ENCODE data around the gene KDR.

Gene KDR

DNA sequence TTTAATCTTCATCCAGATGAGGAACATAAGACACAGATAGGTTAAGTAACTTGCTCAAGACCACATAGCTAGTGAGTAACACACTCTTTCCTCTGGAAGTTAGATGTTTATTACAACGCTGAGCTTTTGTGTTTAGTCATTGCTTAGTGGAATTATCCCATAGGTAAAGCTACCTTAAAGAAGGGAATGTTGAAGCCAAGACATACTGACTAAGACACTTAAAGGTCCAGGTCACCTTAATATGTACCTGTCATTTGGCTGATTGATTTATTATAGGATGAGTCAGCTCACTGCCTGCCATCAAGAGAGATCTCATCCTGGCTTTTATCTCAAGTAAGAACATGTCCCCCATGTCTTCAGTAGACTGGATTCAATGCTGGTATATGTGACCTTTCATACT is 53.4 kb downstream of the KDR start:
- H3F3A ChIP-seq (ENCODE audit: insufficient read depth) = no peaks in the 10 kb centered on the region
- no peaks in the 10 kb centered on the region for H3K9me2 ChIP-seq (replicated peaks; ENCODE audit: insufficient read depth, low read length)
- no peak overlapping the region for H3K27ac ChIP-seq (ENCODE audit: low read depth, low read length)
- no peaks in the 10 kb centered on the region for H3K9me3 ChIP-seq (ENCODE audit: insufficient read depth, low read length)
- no peak overlapping the region for H2AFZ ChIP-seq (ENCODE audit: low read depth, low read length, severe bottlenecking)
- H3K27me3 ChIP-seq (ENCODE audit: low read length) = no peaks in the 10 kb centered on the region
- H4K20me1 ChIP-seq (ENCODE audit: low read depth, low read length) = no peaks in the 10 kb centered on the region
- no peaks in the 10 kb centered on the region for H3K79me2 ChIP-seq (ENCODE audit: insufficient read depth, low read length)
- no peak overlapping the region for H3K4me2 ChIP-seq (ENCODE audit: low read depth, low read length, poor library complexity, severe bottlenecking)
- H3K36me3 ChIP-seq (ENCODE audit: low read length) = no peaks in the 10 kb centered on the region
- H3K4me3 ChIP-seq (ENCODE audit: insufficient read depth, low read length, poor library complexity, severe bottlenecking) = no peak overlapping the region
- no peak overlapping the region for H3K9ac ChIP-seq (ENCODE audit: low read length)
- TF ChIP-seq, protein P1, sequence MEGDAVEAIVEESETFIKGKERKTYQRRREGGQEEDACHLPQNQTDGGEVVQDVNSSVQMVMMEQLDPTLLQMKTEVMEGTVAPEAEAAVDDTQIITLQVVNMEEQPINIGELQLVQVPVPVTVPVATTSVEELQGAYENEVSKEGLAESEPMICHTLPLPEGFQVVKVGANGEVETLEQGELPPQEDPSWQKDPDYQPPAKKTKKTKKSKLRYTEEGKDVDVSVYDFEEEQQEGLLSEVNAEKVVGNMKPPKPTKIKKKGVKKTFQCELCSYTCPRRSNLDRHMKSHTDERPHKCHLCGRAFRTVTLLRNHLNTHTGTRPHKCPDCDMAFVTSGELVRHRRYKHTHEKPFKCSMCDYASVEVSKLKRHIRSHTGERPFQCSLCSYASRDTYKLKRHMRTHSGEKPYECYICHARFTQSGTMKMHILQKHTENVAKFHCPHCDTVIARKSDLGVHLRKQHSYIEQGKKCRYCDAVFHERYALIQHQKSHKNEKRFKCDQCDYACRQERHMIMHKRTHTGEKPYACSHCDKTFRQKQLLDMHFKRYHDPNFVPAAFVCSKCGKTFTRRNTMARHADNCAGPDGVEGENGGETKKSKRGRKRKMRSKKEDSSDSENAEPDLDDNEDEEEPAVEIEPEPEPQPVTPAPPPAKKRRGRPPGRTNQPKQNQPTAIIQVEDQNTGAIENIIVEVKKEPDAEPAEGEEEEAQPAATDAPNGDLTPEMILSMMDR (IDR thresholded peaks at IDR 0.05; ENCODE audit: insufficient read depth, low read length, poor library complexity, severe bottlenecking) = no peak
- no peak for TF ChIP-seq EZH2phosphoT487 (conservative IDR thresholded peaks at IDR 0.05; ENCODE audit: low read length)

DNA sequence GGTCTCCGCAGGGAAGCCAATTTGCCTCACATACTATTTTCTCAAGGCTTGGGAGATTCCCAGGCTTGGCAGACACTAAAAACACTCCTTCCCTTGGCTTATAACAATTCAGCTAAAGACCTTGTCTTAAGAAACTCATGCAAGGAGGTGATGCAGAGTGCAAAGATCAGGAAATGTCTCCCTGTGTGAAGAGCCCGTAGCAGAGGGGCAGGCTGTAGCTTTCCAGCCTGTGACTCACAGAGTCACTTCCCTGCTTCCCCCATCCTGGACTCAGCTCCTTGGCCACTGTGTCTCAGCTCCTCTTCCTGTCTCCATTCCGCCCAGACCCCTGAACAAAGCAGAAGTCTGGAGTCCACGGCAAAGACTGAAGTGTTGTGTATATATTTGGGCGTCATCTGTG is 56.1 kb downstream of the KDR start:
- Histone ChIP-seq H3K4me3 (ENCODE audit: insufficient read depth, low read length, poor library complexity, severe bottlenecking) (no peak overlapping the region), H3K4me2 (ENCODE audit: low read depth, low read length, poor library complexity, severe bottlenecking) (no peak overlapping the region), H3F3A (ENCODE audit: insufficient read depth) (no peaks in the 10 kb centered on the region), H2AFZ (ENCODE audit: low read depth, low read length, severe bottlenecking) (no peak overlapping the region), H3K27me3 (ENCODE audit: low read length) (no peaks in the 10 kb centered on the region), H3K9me3 (ENCODE audit: insufficient read depth, low read length) (no peaks in the 10 kb centered on the region), H4K20me1 (ENCODE audit: low read depth, low read length) (no peaks in the 10 kb centered on the region), H3K79me2 (ENCODE audit: insufficient read depth, low read length) (no peaks in the 10 kb centered on the region), H3K36me3 (ENCODE audit: low read length) (no peaks in the 10 kb centered on the region), H3K9ac (ENCODE audit: low read length) (no peak overlapping the region), H3K27ac (ENCODE audit: low read depth, low read length) (no peak overlapping the region), H3K9me2 (replicated peaks; ENCODE audit: insufficient read depth, low read length) (no peaks in the 10 kb centered on the region)
- TF ChIP-seq, protein P1 (IDR thresholded peaks at IDR 0.05; ENCODE audit: insufficient read depth, low read length, poor library complexity, severe bottlenecking) = no peak
- TF ChIP-seq EZH2phosphoT487 (conservative IDR thresholded peaks at IDR 0.05; ENCODE audit: low read length) = no peak

DNA sequence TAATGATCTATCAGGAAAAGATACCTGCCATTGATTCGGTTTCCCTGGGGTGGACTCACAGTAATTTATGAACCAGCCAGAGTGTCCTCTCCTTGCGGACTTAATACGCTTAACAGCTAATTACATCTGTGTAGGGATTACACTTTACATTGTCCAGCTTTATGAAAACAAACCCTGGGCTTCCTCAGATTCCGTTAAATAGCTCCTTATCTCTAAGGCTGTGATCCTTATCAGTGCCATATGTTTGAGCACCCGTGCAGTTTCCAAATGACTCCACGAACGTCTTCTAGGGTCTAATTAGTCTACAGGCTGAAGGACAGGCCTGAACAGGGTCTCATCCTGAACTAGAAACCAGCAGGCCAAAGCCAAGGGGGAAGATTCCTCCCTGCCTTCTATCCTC is 56.9 kb downstream of the KDR start:
- H3K36me3 ChIP-seq (ENCODE audit: low read length) = no peaks in the 10 kb centered on the region
- H3K79me2 ChIP-seq (ENCODE audit: insufficient read depth, low read length) = no peaks in the 10 kb centered on the region
- H4K20me1 ChIP-seq (ENCODE audit: low read depth, low read length) = no peaks in the 10 kb centered on the region
- H3K27me3 ChIP-seq (ENCODE audit: low read length) = no peaks in the 10 kb centered on the region
- no peak overlapping the region for H3K9ac ChIP-seq (ENCODE audit: low read length)
- no peak overlapping the region for H2AFZ ChIP-seq (ENCODE audit: low read depth, low read length, severe bottlenecking)
- no peak overlapping the region for H3K27ac ChIP-seq (ENCODE audit: low read depth, low read length)
- H3K4me2 ChIP-seq (ENCODE audit: low read depth, low read length, poor library complexity, severe bottlenecking) = no peak overlapping the region
- H3K9me2 ChIP-seq (replicated peaks; ENCODE audit: insufficient read depth, low read length) = no peaks in the 10 kb centered on the region
- H3F3A ChIP-seq (ENCODE audit: insufficient read depth) = no peaks in the 10 kb centered on the region
- TF ChIP-seq EZH2phosphoT487 (conservative IDR thresholded peaks at IDR 0.05; ENCODE audit: low read length) = no peak
- TF ChIP-seq, protein P1 (IDR thresholded peaks at IDR 0.05; ENCODE audit: insufficient read depth, low read length, poor library complexity, severe bottlenecking) = no peak
- no peak overlapping the region for H3K4me3 ChIP-seq (ENCODE audit: insufficient read depth, low read length, poor library complexity, severe bottlenecking)
- no peaks in the 10 kb centered on the region for H3K9me3 ChIP-seq (ENCODE audit: insufficient read depth, low read length)

Measured in SU-DHL-6 (cell line).